ENCODE data around the gene SKI. TPM values are rescaled to one million over a fixed set of nuclear protein-coding genes. Genes with fewer than 3 reads are reported as not detected.

SKI gene
- total RNA-seq, 2 donors from 2014 or later: 65.4 to 79.2 TPM

DNA sequence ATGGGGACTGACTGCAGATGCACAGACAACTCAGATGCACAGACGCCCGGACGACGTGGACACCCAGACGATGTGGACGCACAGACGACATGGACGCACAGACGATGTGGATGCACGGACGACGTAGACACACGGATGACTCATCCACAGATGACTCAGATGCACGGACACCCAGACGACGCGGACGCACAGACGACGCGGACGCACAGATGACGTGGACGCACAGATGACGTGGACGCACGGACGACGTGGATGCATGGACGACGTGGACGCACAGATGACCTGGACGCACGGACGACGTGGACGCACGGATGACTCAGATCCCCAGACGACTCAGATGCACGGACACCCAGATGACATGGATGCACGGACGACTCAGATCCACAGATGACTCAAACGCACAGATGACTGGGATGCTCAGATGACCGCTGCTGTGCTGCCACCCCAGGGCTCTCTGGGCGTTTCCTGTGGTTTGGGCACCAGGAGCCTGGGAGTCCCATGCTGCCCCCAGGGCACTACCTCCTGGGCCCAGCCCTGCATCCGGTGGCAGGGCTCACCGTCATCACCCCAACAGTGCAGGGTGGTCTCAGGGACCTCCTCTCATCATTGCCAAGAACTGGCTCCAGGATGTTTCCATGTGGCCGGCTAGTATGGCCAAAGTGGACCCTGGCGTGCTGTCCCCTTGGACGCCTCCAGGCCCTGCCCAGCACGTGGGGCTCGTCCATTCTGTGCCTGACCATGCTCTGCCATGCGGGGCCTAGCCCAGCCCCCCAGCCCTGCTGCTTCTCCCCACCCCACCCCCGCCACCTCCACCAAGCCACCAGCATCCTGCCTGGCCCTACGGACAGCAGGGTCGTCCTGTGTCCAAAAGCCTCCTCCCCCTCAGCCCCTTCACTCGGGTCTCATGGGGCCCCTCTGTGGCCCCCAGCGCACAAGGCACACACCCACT is 47.5 kb upstream of the SKI start:
- H3K4me1 Mint-ChIP-seq: no peaks in the 10 kb centered on the region
- no peak overlapping the region for H3K27ac Mint-ChIP-seq
- Histone ChIP-seq H3K27ac (ENCODE audit: low read depth, low read length) (no peak overlapping the region), H3K4me3 (ENCODE audit: low read length) (no peak overlapping the region), H3K27me3 (ENCODE audit: control insufficient read depth, insufficient read depth, low read length, poor library complexity, severe bottlenecking) (no peaks in the 10 kb centered on the region), H3K4me1 (ENCODE audit: control insufficient read depth, insufficient read depth, low read length) (no peaks in the 10 kb centered on the region), H3K9ac (ENCODE audit: extremely low read depth, low read length, poor library complexity, severe bottlenecking) (no peak overlapping the region), H3K9me3 (ENCODE audit: control insufficient read depth, low read length) (no peaks in the 10 kb centered on the region), H3K36me3 (ENCODE audit: control insufficient read depth, insufficient read depth, low read length) (peaks cover 5% of the 10 kb centered on the region)
- H3K36me3 Mint-ChIP-seq (ENCODE audit: low read depth): peaks cover 59% of the 10 kb centered on the region
- H3K9me3 Mint-ChIP-seq: no peaks in the 10 kb centered on the region
- no peak for DNase-seq
- H3K27me3 Mint-ChIP-seq (ENCODE audit: insufficient read depth): no peaks in the 10 kb centered on the region
- 95 to 98% methylated on average over 48 to 57 of the region's 58 CpGs for WGBS, 2 experiments (ENCODE audit: insufficient coverage in 1 of 2, insufficient read length in 1 of 2)
- TF ChIP-seq, protein P1, sequence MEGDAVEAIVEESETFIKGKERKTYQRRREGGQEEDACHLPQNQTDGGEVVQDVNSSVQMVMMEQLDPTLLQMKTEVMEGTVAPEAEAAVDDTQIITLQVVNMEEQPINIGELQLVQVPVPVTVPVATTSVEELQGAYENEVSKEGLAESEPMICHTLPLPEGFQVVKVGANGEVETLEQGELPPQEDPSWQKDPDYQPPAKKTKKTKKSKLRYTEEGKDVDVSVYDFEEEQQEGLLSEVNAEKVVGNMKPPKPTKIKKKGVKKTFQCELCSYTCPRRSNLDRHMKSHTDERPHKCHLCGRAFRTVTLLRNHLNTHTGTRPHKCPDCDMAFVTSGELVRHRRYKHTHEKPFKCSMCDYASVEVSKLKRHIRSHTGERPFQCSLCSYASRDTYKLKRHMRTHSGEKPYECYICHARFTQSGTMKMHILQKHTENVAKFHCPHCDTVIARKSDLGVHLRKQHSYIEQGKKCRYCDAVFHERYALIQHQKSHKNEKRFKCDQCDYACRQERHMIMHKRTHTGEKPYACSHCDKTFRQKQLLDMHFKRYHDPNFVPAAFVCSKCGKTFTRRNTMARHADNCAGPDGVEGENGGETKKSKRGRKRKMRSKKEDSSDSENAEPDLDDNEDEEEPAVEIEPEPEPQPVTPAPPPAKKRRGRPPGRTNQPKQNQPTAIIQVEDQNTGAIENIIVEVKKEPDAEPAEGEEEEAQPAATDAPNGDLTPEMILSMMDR (conservative IDR thresholded peaks at IDR 0.05): no peak
- no peak overlapping the region for H3K4me3 Mint-ChIP-seq

DNA sequence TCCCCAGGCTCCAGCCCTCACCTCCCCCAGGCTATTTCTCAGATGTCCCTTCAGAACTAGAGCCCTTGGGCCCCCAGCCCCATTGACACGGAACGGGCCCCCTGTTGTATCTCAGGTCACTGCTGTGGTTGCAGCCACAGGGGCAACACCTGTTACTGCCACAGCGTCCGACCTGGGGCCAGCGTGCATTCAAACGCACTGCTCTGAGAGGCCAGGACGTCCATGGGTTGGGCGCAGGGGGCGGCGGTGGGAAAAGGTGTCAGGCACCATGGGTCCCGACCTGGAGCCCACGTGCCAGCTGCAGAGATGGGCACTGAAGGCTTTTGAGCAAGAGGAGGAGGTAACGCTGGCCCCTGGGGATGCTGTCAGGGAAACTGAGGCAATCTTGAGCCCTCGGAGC is 46.8 kb upstream of the SKI start:
- Mint-ChIP-seq H3K27me3 (ENCODE audit: insufficient read depth) (no peaks in the 10 kb centered on the region), H3K4me3 (no peak overlapping the region)

DNA sequence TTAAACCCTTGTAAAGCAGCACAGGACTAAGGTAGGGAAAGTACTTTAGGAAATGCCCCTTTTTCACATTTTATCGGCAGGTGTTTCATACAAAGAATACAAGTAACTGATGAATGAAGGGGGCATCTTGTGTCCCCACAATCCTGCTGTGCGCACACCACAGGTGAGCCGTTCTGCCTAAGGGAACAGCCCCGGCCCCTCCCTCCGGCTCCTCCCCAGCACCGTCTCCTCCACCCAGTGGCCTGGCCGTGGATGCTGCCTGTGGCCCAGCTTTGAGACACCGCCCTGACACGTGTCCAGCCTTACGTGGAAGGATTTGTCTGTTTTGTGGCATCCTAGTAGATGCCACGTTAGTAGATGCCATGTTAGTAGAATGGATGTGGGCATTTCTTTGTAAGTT is 46.4 kb upstream of the SKI start:
- no peak overlapping the region for H3K4me3 Mint-ChIP-seq
- TF ChIP-seq, protein P1 (conservative IDR thresholded peaks at IDR 0.05): no peak
- no peak for DNase-seq
- Histone ChIP-seq H3K9me3 (ENCODE audit: control insufficient read depth, low read length) (no peaks in the 10 kb centered on the region), H3K36me3 (ENCODE audit: control insufficient read depth, insufficient read depth, low read length) (peaks cover 5% of the 10 kb centered on the region), H3K9ac (ENCODE audit: extremely low read depth, low read length, poor library complexity, severe bottlenecking) (no peak overlapping the region), H3K4me3 (ENCODE audit: low read length) (no peak overlapping the region), H3K27me3 (ENCODE audit: control insufficient read depth, insufficient read depth, low read length, poor library complexity, severe bottlenecking) (no peaks in the 10 kb centered on the region), H3K27ac (ENCODE audit: low read depth, low read length) (no peak overlapping the region), H3K4me1 (ENCODE audit: control insufficient read depth, insufficient read depth, low read length) (no peaks in the 10 kb centered on the region)
- 94 to 95% methylated on average over 7 to 11 of the region's 11 CpGs for WGBS, 2 experiments (ENCODE audit: insufficient coverage in 1 of 2, insufficient read length in 1 of 2)
- H3K36me3 Mint-ChIP-seq (ENCODE audit: low read depth): peaks cover 54% of the 10 kb centered on the region
- no peaks in the 10 kb centered on the region for H3K27me3 Mint-ChIP-seq (ENCODE audit: insufficient read depth)
- H3K27ac Mint-ChIP-seq: no peak overlapping the region
- H3K4me1 Mint-ChIP-seq: no peaks in the 10 kb centered on the region
- H3K9me3 Mint-ChIP-seq: no peaks in the 10 kb centered on the region

More for the DNA sequence above, 46.8 kb upstream of the SKI start:
- Histone ChIP-seq H3K27me3 (ENCODE audit: control insufficient read depth, insufficient read depth, low read length, poor library complexity, severe bottlenecking) (no peaks in the 10 kb centered on the region), H3K27ac (ENCODE audit: low read depth, low read length) (no peak overlapping the region), H3K4me1 (ENCODE audit: control insufficient read depth, insufficient read depth, low read length) (no peaks in the 10 kb centered on the region), H3K4me3 (ENCODE audit: low read length) (no peak overlapping the region), H3K9ac (ENCODE audit: extremely low read depth, low read length, poor library complexity, severe bottlenecking) (no peak overlapping the region), H3K36me3 (ENCODE audit: control insufficient read depth, insufficient read depth, low read length) (peaks cover 5% of the 10 kb centered on the region), H3K9me3 (ENCODE audit: control insufficient read depth, low read length) (no peaks in the 10 kb centered on the region)
- H3K27ac Mint-ChIP-seq: no peak overlapping the region
- TF ChIP-seq, protein P1 (conservative IDR thresholded peaks at IDR 0.05): no peak
- no peaks in the 10 kb centered on the region for H3K9me3 Mint-ChIP-seq
- WGBS, 2 experiments (ENCODE audit: insufficient coverage in 1 of 2, insufficient read length in 1 of 2): 94 to 99% methylated on average over 13 to 14 of the region's 14 CpGs
- H3K4me1 Mint-ChIP-seq: no peaks in the 10 kb centered on the region
- H3K36me3 Mint-ChIP-seq (ENCODE audit: low read depth): peaks cover 56% of the 10 kb centered on the region
- no peak for DNase-seq

All from endodermal cell (in vitro differentiated cells).